ENCODE data around the gene PIGH.

Gene PIGH

GRCh38 chr14:67644428-67644827, 44.4 kb upstream of the PIGH start (continued):
- TF ChIP-seq PATZ1 (CRISPR knock-in tag; IDR thresholded peaks at IDR 0.05; ENCODE audit: borderline replicate concordance): no peak

DNA sequence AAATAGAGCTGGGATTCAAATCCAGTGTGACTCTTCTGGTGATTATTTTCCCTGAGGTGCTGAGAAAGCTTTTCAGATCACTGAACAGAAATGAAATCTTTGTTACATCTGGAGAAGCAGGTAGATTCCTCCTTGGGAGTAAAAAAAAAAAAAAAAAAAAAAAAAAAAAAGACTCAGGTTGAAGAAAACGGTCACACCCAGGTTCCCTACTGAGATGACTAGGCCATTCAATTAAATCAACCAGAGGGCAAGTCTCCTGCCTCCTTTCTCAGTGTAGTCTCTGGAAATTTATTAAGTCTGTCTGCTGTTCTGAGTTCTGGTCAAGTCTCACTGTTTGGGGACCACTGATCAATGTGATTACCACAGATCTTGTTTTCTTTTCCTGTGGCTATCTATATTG, 43.6 kb upstream of the PIGH start:
- ATAC-seq: no peak; the same call in 2 of the 3 replicates
- TF ChIP-seq CREB5 (CRISPR knock-in tag; IDR thresholded peaks at IDR 0.05; ENCODE audit: low read depth) (no peak), SNAI2 (CRISPR knock-in tag; IDR thresholded peaks at IDR 0.05) (no peak), CSDC2 (CRISPR knock-in tag; IDR thresholded peaks at IDR 0.05) (no peak), ZNF565 (CRISPR knock-in tag; conservative IDR thresholded peaks at IDR 0.05; ENCODE audit: low read depth) (no peak), BACH2 (CRISPR knock-in tag; IDR thresholded peaks at IDR 0.05; ENCODE audit: borderline replicate concordance) (no peak), ZFP3 (CRISPR knock-in tag; IDR thresholded peaks at IDR 0.05) (no peak), ZNF70 (CRISPR knock-in tag; IDR thresholded peaks at IDR 0.05) (no peak), PATZ1 (CRISPR knock-in tag; IDR thresholded peaks at IDR 0.05; ENCODE audit: borderline replicate concordance) (no peak), ISL1 (CRISPR knock-in tag; IDR thresholded peaks at IDR 0.05) (no peak), ZC3H10 (CRISPR knock-in tag; IDR thresholded peaks at IDR 0.05) (no peak), ZNF8 (CRISPR knock-in tag; IDR thresholded peaks at IDR 0.05) (no peak), CSRNP3 (CRISPR knock-in tag; IDR thresholded peaks at IDR 0.05) (no peak), TSHZ2 (CRISPR knock-in tag; IDR thresholded peaks at IDR 0.05) (no peak), GLIS3 (CRISPR knock-in tag; IDR thresholded peaks at IDR 0.05) (no peak)

DNA sequence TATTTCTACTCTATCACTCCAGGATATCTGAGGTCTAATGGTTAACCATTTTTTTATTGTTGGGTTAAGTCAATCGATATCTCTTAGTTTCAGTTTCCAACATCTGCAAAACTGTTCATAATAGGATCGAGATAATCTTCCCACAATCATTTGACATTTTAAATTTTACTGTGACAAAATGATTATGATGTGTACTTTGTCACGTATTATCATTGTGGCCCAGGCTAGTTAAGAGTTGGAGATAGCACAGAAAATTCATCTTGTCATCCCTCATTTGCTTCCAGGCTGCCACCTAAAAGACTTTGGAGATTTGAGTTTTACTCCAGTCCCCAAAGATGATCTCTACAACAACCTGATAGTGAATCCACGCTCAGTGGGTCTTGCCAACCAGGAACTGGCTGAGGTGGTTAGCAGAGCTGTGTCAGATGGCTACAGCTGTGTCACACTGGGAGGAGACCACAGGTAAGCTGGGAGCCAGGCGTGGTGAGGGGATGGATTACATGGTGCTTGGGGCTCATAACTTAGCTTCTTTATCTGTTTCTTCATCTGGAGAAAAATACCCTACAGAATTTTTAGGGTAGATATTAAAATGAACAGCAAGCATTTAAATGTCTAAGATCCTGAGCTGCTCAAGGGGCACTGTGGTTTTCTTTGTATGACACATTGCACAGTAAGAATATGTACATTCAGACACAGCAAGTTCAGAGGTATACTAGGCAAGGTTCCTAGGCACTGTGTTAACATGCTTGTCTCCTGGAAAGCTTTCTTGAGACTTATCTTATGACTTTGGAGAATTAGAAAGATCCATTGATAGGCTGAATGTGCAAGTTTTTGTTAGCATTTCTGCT, 42.1 kb upstream of the PIGH start:
- ATAC-seq: no peak
- no peak for TF ChIP-seq PATZ1 (CRISPR knock-in tag; IDR thresholded peaks at IDR 0.05; ENCODE audit: borderline replicate concordance)
- no peak for TF ChIP-seq TCF4 (CRISPR knock-in tag; IDR thresholded peaks at IDR 0.05; ENCODE audit: borderline replicate concordance)
- TF ChIP-seq ESRRG (CRISPR knock-in tag; IDR thresholded peaks at IDR 0.05): no peak
- TF ChIP-seq ARNTL (CRISPR knock-in tag; IDR thresholded peaks at IDR 0.05; ENCODE audit: borderline replicate concordance, low read depth): no peak
- TF ChIP-seq SNAI2 (CRISPR knock-in tag; IDR thresholded peaks at IDR 0.05): no peak
- no peak for TF ChIP-seq ZNF8 (CRISPR knock-in tag; IDR thresholded peaks at IDR 0.05)
- no peak for TF ChIP-seq TSHZ2 (CRISPR knock-in tag; IDR thresholded peaks at IDR 0.05)

Measured in SK-N-SH treated with all-trans-retinoic acid at 6 μM for 48 hours (cell line).